ENCODE data around the gene PTPRN2.

GRCh38 chr7:157664034-157664433 is 923.6 kb downstream of the PTPRN2 start:
- TF ChIP-seq, protein P1, sequence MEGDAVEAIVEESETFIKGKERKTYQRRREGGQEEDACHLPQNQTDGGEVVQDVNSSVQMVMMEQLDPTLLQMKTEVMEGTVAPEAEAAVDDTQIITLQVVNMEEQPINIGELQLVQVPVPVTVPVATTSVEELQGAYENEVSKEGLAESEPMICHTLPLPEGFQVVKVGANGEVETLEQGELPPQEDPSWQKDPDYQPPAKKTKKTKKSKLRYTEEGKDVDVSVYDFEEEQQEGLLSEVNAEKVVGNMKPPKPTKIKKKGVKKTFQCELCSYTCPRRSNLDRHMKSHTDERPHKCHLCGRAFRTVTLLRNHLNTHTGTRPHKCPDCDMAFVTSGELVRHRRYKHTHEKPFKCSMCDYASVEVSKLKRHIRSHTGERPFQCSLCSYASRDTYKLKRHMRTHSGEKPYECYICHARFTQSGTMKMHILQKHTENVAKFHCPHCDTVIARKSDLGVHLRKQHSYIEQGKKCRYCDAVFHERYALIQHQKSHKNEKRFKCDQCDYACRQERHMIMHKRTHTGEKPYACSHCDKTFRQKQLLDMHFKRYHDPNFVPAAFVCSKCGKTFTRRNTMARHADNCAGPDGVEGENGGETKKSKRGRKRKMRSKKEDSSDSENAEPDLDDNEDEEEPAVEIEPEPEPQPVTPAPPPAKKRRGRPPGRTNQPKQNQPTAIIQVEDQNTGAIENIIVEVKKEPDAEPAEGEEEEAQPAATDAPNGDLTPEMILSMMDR (IDR thresholded peaks at IDR 0.05): no peak
- no peak for TF ChIP-seq POLR2AphosphoS5 (IDR thresholded peaks at IDR 0.05)
